ENCODE measurements around the gene PAMR1. TPM values are rescaled to one million over a fixed set of nuclear protein-coding genes. Genes with fewer than 3 reads are reported as not detected.

The PAMR1 gene
- total and polyA plus RNA-seq, 2 of the 8 experiments (the other 6 are each of a cell fraction or from before 2014, with no cell fraction given) = 3.0 to 6.9 TPM

DNA sequence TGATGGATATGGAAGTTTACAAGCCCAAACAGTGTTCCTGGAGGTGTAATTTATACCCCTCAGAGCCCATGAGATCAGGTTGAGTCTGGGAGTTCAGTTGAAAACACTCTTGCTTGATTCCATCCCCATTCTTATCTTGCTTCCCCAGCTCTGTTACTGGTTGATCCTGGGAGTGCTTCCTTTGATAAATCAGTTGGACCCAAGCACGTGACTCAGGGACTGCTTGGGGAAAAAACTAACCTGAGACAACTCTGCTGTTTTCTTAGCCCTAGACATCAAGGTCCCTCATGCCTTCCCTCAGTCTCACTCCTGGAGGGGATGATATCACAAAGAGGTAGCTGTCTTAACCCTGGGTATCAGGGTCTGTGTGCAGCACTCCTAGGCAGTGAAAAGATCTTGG, 71.1 kb downstream of the PAMR1 start:
- H3K36me3 ChIP-seq (ENCODE audit: control insufficient read depth in 2 of 4, insufficient read depth in 4 of 4, low read length in 3 of 4) = no peaks in the 10 kb centered on the region
- no peaks in the 10 kb centered on the region for H4K20me1 ChIP-seq (replicated peaks in 1 of 2; ENCODE audit: control insufficient read depth in 1 of 2, insufficient read depth in 2 of 2, low read length in 2 of 2)
- no peak for DNase-seq (ENCODE audit: low read depth in 1 of 2, low spot score in 2 of 2)
- no peak overlapping the region for H3K4ac ChIP-seq (replicated peaks; ENCODE audit: insufficient read length, low read depth, low read length)
- H3K23me2 ChIP-seq (ENCODE audit: low read depth, low read length) = no peaks in the 10 kb centered on the region
- H2BK12ac ChIP-seq (ENCODE audit: low read depth, low read length) = no peak overlapping the region
- no peak overlapping the region for H3K9ac ChIP-seq (replicated peaks in 1 of 4; ENCODE audit: extremely low read depth in 1 of 4, low read depth in 3 of 4, low read length in 3 of 4)
- H2AFZ ChIP-seq (ENCODE audit: low read length) = no peak overlapping the region
- FAIRE-seq = no peak
- H4K91ac ChIP-seq (replicated peaks; ENCODE audit: insufficient read length, low read length) = no peak overlapping the region
- CTCF ChIA-PET (ENCODE audit: partially characterized antibody) = no interaction called here
- no peak overlapping the region for H2BK20ac ChIP-seq (ENCODE audit: low read length)
- H3K23ac ChIP-seq (ENCODE audit: insufficient read length) = no peak overlapping the region
- no peak overlapping the region for H3K4me2 ChIP-seq (ENCODE audit: insufficient read depth in 1 of 2, low read depth in 2 of 2, low read length in 2 of 2)
- WGBS, 2 experiments (ENCODE audit: extremely low coverage in 1 of 2, insufficient coverage in 1 of 2, insufficient read length in 1 of 2, insufficient replicate concordance in 2 of 2, low coverage in 1 of 2, low lambda C conversion rate in 2 of 2, missing lambda C conversion rate in 1 of 2) = 80% methylated on average over 1 of the region's 1 CpG; no CpG with 5 or more reads in 1 of the 2 experiments
- H3K9me3 ChIP-seq (ENCODE audit: insufficient read depth in 2 of 2, low read depth in 1 of 2, low read length in 1 of 2) = no peaks in the 10 kb centered on the region
- H4K5ac ChIP-seq (ENCODE audit: insufficient read length, low read depth, low read length) = no peak overlapping the region
- no peak overlapping the region for H4K8ac ChIP-seq (ENCODE audit: extremely low read depth, insufficient read depth, low read length)
- H2AK5ac ChIP-seq (ENCODE audit: low read depth, low read length) = no peak overlapping the region
- no peaks in the 10 kb centered on the region for H3K4me1 ChIP-seq (replicated peaks in 1 of 4; ENCODE audit: control insufficient read depth in 3 of 4, insufficient read depth in 4 of 4, low read length in 3 of 4)
- H2BK15ac ChIP-seq (ENCODE audit: low read length) = no peak overlapping the region
- no peak overlapping the region for H3K4me3 ChIP-seq (ENCODE audit: extremely low read depth in 1 of 4, insufficient read depth in 2 of 4, low read depth in 3 of 4, low read length in 4 of 4)
- no peaks in the 10 kb centered on the region for H3K79me1 ChIP-seq (ENCODE audit: low read depth, low read length)
- no peaks in the 10 kb centered on the region for H3K27me3 ChIP-seq (replicated peaks in 1 of 4; ENCODE audit: control insufficient read depth in 3 of 4, extremely low read depth in 1 of 4, insufficient read depth in 3 of 4, low read length in 3 of 4)
- POLR2A ChIA-PET (ENCODE audit: partially characterized antibody) = no interaction called here
- no peak overlapping the region for H3K56ac ChIP-seq (replicated peaks; ENCODE audit: insufficient read length, low read depth, low read length)
- no peaks in the 10 kb centered on the region for H3K79me2 ChIP-seq (ENCODE audit: control insufficient read depth in 1 of 2, insufficient read depth in 2 of 2, low read length in 2 of 2)
- H2BK120ac ChIP-seq (replicated peaks; ENCODE audit: low read depth, low read length) = no peak overlapping the region
- no peak overlapping the region for H2BK5ac ChIP-seq (ENCODE audit: low read depth, low read length)
- no peak overlapping the region for H3K18ac ChIP-seq (ENCODE audit: extremely low read depth, low read length)
- H3K27ac ChIP-seq (ENCODE audit: low read depth, low read length) = no peak overlapping the region
- no peak overlapping the region for H3K14ac ChIP-seq (ENCODE audit: insufficient read length)
- TF ChIP-seq ZNF274 (IDR thresholded peaks at IDR 0.05; ENCODE audit: borderline replicate concordance, extremely low read depth, low read length) (no peak), RFX5 (IDR thresholded peaks at IDR 0.05; ENCODE audit: borderline replicate concordance, low read depth, low read length) (no peak), RNF2 (IDR thresholded peaks at IDR 0.05; ENCODE audit: borderline replicate concordance, low read depth, low read length, missing control alignments, poor library complexity, severe bottlenecking) (no peak), RXRA (IDR thresholded peaks at IDR 0.05; ENCODE audit: insufficient read depth, low read depth, low read length) (no peak), TAF7 (optimal IDR thresholded peaks at IDR 0.05; ENCODE audit: borderline replicate concordance, low read depth, low read length) (no peak), RBBP5 (IDR thresholded peaks at IDR 0.05; ENCODE audit: borderline replicate concordance, low read depth, low read length) (no peak), CHD1 (IDR thresholded peaks at IDR 0.05; ENCODE audit: low read depth, low read length) (no peak)
- TF ChIP-seq, protein P1, sequence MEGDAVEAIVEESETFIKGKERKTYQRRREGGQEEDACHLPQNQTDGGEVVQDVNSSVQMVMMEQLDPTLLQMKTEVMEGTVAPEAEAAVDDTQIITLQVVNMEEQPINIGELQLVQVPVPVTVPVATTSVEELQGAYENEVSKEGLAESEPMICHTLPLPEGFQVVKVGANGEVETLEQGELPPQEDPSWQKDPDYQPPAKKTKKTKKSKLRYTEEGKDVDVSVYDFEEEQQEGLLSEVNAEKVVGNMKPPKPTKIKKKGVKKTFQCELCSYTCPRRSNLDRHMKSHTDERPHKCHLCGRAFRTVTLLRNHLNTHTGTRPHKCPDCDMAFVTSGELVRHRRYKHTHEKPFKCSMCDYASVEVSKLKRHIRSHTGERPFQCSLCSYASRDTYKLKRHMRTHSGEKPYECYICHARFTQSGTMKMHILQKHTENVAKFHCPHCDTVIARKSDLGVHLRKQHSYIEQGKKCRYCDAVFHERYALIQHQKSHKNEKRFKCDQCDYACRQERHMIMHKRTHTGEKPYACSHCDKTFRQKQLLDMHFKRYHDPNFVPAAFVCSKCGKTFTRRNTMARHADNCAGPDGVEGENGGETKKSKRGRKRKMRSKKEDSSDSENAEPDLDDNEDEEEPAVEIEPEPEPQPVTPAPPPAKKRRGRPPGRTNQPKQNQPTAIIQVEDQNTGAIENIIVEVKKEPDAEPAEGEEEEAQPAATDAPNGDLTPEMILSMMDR (IDR thresholded peaks at IDR 0.05; ENCODE audit: control extremely low read depth in 1 of 3, insufficient read depth in 1 of 3, low read depth in 1 of 3, low read length in 3 of 3) = no peak
- TF ChIP-seq, protein P2, sequence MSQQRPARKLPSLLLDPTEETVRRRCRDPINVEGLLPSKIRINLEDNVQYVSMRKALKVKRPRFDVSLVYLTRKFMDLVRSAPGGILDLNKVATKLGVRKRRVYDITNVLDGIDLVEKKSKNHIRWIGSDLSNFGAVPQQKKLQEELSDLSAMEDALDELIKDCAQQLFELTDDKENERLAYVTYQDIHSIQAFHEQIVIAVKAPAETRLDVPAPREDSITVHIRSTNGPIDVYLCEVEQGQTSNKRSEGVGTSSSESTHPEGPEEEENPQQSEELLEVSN (IDR thresholded peaks at IDR 0.05) = no peak

Measured in H1 (cell line).